Kidney capillary endothelial cell (primary cell): Measurements from ENCODE around the gene MUSTN1.

ENCODE experiments used
- DNase-seq: peaks from one replicate; pipeline ENCODE4 v3.0.0-alpha.2; 2018; ENCODE audit warnings: low spot score

MUSTN1 gene

DNA sequence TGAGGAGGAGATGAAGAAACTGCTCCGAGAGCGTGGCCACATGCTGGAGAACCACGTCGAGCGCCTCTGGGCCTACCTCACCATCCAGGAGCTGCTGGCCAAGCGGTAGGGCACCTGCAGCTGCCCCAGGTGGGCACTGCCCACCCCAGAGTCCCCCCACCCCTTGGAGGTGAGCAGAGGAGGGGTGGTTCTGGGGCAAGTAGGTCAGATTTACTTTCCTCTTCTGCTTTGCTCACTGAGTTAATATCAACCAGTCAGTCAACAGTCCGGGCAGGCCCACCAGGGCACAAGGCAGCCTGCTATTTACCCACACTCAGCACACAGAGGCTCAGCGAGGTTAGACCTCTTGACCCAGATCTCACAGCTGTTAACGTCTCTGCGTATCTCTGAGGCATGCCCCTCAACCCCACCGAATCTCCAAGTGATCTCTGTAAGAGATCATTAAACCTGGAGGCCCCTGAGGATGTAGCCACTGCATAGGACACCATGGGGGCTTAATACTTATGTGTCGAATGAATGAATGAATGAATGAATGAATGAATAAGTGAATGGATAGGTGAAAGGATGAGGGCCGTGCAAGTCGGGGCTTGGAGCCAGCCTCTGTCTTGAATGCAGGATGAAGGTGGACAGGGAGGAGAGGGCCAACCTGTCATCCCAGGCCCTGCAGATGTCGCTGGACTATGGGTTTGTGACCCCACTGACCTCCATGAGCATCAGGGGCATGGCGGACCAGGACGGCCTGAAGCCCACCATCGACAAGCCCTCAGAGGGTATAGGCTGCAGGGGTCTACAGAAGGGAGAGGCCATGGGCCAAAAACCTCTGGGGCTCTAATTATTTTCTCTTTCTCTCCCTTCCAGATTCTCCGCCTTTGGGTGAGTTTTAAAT, 48.2 kb downstream of the MUSTN1 start:
- no peak for DNase-seq

DNA sequence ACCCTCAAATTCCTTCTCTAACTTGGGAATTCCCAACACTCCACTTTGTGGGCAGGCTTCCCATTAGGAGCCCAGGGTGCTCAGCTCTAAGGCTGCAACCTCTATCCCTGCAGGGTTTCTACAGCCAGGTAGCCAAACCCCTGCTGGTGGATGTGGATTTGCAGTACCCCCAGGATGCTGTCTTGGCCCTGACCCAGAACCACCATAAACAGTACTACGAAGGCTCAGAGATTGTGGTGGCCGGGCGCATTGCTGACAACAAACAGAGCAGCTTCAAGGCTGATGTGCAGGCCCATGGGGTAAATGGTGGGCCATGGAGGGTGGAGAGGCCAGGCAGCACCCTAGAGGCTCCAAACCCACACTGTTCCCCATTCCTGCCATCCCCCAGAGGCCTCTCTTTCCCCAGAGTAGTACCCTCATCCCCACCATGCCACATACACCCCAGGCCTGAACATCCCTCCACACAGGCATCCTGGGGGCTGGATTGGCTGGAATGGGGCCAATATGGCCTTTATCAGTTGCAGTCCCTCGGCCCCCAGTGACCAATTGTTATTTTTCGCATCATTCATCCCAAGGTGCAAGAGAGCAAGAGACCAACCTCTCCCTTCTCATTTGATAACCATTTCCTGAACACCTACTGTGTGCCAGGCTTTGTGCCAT, 49.8 kb downstream of the MUSTN1 start:
- no peak for DNase-seq

GRCh38 chr3:52784021-52784621, 50.7 kb downstream of the MUSTN1 start:
- DNase-seq: no peak

DNA sequence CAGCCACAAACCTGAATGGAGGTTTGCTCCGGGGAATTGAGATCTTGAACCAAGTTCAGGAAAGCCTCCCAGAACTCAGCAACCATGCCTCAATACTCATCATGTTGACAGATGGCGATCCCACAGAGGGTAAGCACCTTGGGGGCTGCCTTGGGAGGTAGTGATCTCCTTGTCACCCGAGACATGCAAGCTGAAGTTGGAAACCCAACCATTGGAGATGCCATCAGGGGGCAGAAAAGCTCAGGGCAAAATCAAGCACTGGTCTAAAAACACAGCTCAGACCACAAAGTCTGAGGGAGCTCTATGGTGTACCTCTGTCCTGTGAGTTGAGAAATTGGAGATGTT, 51.6 kb downstream of the MUSTN1 start:
- DNase-seq: no peak
